NCI-H510A treated with DMSO at 0.1 percent for 48 hours (cell line): ENCODE measurements around the gene PRRT1.
"Not testable (repeated sequence)": the region's sequence is repeated elsewhere in the genome, so short reads cannot be mapped to it uniquely, and the experiment has no call there.

Experiments used
- DNase-seq: peaks from one replicate; lab custom pipeline; 2025; lab: John Stamatoyannopoulos, UW

Gene PRRT1

GRCh38 chr6:32149932-32150870, 1.5 kb downstream of the PRRT1 start:
- no peak for DNase-seq

DNA sequence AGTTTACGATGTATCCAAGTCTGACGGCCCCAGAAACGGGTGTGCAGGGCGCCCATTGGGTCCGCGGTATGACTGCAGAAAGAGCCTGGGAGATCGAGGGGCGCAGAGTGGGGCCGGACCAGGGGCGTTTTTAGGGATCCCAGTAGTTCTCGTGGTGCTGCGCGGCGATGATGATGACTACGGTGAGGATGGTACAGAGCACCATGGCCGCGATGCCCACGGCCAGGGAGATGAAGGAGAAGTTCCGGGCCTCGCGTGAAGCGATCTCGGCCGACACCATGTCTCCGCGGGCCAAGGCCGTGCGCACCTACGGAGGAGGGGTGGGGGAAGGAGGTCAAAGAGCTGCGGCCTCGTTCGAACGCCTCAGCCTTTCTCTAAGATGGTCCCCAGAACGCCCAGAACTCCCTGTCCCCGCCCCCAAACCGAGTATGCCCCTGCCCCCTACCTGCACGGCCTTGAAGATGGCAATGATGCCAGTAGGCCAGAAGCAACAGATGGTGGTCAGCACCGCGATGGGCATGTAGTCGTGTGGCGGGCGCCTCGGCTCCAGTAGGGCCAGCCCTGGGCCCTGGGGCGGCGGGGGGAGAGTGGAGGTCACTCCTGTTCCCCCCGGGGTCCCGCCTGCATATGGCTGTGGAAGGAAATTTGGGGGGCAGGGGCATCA, 2.5 kb downstream of the PRRT1 start:
- DNase-seq, result no peak

- DNase-seq, result no peak
These were observed 3.2 kb downstream of the PRRT1 start for GRCh38 chr6:32148289-32149091.

DNA sequence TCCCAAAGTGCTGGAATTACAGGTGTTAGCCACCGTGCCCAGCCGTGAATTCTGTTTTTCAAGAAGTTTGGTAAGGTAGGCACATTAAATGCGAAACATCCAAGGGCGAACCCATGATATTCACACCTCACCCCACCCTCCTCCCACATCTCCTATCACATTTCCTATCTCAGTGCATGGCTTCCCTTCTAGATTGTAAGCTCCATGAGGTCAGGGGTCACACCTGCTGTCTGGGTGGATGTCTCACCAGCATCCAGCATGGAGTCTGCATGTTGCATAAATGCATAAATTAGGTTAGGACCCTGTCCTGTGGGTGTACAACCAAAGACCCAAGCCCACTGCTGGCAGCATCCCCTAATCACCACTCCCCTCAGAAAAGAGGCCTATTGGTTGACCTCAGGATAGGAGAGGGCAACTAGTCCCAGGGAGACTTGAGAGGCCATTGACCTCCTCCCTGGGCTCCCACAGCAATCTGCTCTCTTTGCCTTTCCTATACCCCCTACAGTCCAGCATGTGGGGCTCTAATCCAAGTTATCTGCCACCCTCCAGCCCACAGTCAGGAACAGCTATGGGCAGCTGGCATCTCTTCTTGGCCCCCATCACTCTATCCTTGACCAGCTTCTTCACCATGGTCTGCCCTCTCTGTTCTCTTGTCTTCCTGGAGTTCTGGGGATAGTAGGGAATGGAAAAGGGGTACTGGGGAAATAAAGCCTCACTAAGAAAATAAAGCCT, 4.2 kb downstream of the PRRT1 start:
- DNase-seq, result no peak

DNA sequence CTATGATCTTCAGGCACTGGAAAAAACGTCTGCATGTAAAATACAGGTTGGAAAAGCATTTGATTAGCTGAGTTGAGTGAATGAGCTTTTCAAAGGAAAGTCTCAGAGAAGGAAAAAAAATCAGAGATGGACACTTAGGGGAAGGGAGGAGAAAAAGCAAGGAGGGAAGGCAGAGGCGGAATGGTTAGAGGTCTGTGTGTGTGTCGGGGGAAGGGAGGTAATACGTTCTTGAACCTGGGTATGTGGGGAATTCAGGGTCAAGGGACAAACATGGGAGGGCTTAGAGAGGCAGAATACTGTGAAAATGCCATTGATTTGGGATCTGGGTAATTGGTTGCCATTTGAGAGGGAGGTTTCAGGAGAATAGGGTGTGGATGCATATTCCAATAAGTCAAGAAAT, 5.1 kb downstream of the PRRT1 start:
- DNase-seq, result no peak

- no peak for DNase-seq
These were observed 5.5 kb downstream of the PRRT1 start for GRCh38 chr6:32146287-32146686.

GRCh38 chr6:32144238-32144637, 7.5 kb downstream of the PRRT1 start:
- not testable (repeated sequence) for DNase-seq

- no peak for DNase-seq
These were observed 11.2 kb downstream of the PRRT1 start for GRCh38 chr6:32140420-32141046.

DNA sequence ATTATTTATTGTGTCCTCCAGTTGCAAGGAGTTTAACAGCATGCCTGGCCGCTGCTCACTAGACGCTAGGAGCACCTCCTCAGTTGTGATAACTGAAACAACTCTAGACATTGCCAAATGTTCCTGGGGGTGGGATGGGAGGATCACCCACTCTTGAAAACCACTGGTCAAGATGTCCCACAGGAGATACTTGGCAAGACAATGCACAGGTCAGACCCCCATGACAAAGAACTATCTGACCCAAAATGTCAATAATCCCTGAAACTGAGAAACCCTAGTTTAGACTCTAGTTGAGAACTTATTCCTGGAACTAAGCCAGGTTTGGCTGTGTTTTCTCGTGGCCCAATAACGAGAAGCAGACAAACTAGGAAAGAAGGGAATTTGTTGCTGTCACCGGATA, 12.1 kb downstream of the PRRT1 start:
- no peak for DNase-seq

GRCh38 chr6:32137454-32137853, 14.3 kb downstream of the PRRT1 start:
- DNase-seq, result no peak

- DNase-seq, result no peak
These were observed 18.0 kb downstream of the PRRT1 start for GRCh38 chr6:32133786-32134185.

- DNase-seq, result no peak
These were observed 19.6 kb downstream of the PRRT1 start for GRCh38 chr6:32132110-32132509.

DNA sequence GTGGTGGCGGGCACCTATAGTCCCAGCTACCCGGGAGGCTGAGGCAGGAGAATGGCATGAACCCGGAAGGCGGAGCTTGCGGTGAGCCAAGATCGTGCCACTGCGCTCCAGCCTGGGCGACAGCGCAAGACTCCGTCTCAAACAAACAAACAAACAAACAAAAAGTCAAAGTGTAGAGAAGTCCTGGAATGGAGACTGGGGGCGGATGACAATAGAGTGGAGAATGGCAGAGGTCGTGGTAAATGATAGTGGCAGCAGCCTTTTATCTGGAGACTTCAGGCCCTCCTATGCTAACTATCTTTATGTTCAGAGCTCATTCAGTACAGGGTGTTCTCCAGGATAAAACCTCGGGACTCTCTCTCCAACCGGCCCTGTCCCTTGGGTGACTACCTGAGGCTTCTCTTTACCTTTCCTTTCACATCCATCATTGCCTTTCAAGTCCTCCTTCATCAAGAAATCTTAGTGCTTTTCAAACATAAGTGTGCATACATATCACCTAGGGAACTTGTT, 20.2 kb downstream of the PRRT1 start:
- DNase-seq, result no peak

GRCh38 chr6:32129297-32130088, 22.2 kb downstream of the PRRT1 start:
- DNase-seq, result no peak

- no peak for DNase-seq
These were observed 22.9 kb downstream of the PRRT1 start for GRCh38 chr6:32128751-32129296.

- DNase-seq, result peak; percentile 100
These were observed 23.8 kb downstream of the PRRT1 start, which contains the start of gene ATF6B for GRCh38 chr6:32127717-32128592. Gene ATF6B, minus strand, starts transcription at chr6:32128246. Its CDS starts 39 bp downstream, at chr6:32128207.

- DNase-seq, result no peak
These were observed 24.4 kb downstream of the PRRT1 start for GRCh38 chr6:32127409-32127716.

DNA sequence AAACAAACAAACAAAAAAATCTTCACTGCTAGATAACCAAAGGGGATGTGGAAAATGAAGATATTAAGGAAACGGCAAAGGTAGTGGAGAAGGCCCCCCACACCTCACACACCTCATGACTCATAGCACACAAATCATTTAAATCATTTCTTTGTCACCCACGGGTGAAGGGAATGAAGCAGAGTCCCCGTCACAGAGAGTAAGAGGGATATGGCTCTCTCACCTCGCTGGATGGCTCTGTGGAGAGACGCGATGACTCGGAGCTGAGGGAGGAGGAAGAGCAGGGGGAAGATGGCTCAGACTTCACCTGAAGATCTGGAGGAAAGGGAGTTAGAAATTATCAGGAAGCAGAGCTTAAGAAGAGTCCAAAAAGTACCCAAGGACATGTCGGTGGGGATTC, 24.9 kb downstream of the PRRT1 start:
- no peak for DNase-seq

- no peak for DNase-seq
These were observed 28.1 kb downstream of the PRRT1 start for GRCh38 chr6:32123681-32124080.
